HG02943 (cell line): ENCODE data around the gene ZKSCAN3.
"Not testable (repeated sequence)": the region's sequence is repeated elsewhere in the genome, so short reads cannot be mapped to it uniquely, and the experiment has no call there.

Experiments used
- ATAC-seq: cut with Tn5 transposase; IDR thresholded peaks from one replicate; pipeline ENCODE4 v1.9.1; 2021; ENCODE audit warnings: mild to moderate bottlenecking, low read depth, moderate library complexity; ENCODE audit not compliant: unreplicated experiment

ZKSCAN3 gene

GRCh38 chr6:28371280-28371679 lies 21.5 kb downstream of the ZKSCAN3 start:
- no peak for ATAC-seq

GRCh38 chr6:28371706-28372451 lies 22.1 kb downstream of the ZKSCAN3 start:
- ATAC-seq, result no peak

DNA sequence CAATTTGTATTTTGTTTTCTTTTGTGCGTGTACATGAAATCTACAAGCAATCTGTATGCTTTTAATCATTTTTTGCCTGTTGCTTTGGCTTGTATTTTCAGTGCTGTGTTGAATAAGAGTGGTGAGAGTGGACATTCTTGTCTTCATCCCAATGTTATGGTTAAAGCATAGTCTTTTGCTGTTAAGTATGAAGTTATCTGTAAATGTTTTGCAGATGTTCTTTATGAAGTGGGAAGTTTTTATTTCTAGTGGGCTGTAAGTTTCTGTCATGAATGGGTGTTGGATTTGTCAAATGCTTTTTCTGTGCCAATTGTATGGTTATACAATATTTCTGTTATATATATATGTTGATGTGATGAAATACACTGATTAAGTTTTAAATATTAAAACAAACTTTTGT lies 24.2 kb downstream of the ZKSCAN3 start:
- ATAC-seq, result no peak

DNA sequence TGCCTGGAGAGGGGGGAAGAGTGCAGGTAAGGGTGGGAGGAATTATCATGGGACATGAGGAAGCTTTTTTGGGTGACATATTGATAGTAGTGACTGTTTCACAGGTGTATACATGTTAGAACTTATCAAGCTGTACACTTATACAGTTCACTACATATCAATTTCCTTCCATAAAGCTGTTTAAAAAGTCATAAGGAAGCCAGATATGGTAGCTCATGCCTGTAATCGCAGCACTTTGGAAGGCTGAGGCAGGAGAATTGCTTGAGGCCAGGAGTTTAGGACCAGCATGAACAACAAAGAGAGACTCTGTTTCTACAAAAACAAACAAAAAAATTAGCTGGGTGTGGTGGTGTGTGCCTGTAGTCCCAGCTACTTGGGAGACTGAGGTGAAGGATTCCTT lies 28.1 kb downstream of the ZKSCAN3 start:
- no peak for ATAC-seq

DNA sequence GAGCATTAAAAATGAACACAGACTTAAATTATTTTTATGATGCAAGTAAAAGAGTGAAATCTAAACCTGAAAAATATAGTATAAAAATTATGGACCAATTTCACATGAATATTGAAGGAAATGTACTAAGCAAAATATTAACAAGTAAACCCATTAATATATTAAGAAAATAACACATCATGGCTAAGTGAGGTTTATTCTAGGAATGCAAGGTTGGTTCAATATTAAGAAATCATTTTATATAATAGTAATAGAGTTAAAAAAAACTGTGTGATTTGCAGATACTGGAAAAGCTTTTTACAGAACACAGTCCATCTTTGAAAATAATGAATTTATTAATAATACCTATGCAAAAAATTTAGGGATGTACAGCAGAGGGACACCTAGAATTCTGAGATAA lies 28.9 kb downstream of the ZKSCAN3 start:
- ATAC-seq, result no peak

DNA sequence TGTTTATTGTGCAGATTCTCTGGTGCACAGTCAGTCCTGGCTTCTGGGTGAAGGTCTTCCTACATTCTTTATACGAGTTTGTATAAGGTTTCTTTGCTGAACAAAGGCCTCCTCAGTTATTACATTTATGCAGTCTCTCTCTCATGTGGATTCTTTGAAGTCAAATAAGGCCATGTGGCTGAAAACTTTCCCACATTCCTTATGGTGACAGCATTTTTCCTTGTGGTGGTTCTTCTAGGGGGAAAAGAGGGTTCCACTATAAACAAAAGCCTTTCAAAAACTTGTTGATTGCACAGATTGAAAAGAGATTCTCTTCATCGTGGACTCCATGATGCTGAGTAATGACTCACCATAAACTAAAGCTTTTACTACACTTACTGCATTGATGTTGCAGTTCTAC lies 30.6 kb downstream of the ZKSCAN3 start:
- ATAC-seq, result no peak

DNA sequence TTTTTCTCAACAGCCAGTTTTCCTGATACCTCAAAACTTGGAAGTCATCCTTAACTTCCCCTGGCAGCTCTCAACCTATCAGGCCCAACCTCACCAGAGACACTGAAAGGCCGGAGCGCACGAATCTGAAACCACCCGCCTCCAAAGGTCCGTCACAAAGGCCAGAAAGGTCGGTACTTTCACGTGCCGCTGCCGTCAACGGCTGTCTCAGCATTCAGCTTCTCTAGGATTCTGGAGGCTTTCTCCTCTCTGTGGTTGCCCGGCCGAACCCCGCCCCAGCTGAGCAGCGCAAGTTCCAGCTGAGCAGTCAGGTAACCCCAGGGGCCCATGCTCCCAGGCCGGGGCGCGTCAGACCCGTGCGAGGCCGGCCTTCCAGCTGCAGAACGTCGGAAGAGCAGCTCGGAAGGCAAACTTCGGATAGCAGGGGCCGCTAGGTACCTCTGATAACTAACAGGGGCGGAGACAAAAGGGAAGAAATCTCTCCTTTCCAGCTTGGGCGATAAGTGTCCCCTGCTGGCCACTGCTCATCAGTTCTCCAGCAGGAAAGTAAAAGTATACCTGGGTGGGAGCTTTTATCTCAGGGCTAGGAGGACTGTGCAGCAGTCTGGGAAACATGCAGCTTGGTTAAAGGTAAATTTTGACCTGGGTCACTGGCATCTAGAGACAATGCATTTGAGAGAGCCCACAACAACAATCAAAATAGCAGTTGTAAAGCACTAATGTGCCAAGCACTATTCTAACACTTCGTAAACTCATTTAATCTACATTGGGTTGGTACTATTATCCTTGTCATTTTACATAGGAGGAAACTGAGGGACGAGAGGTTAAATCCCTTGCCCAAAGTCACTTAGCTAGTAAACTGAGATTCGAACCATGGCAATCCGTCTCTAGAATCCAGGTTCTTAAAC lies 33.7 kb downstream of the ZKSCAN3 start:
- ATAC-seq, result peak; percentile 83

DNA sequence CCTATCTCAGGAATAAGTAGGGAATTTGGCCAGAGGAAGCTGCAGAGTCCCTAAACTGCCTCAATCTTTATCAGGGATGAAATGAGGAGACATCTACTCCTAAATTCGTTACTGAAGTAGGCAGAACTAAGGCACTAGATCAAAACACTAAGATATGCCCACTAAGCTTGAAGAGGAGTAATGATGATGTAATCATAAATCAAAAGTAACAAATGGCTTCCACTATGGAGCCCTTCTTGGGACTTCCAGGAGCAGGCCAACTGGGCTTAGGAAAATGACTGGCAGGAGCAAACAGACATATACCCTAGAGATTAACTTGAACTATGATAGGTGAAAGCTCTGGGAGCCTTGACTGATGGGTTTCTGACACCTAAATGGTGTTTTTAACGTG lies 34.4 kb downstream of the ZKSCAN3 start:
- no peak for ATAC-seq

DNA sequence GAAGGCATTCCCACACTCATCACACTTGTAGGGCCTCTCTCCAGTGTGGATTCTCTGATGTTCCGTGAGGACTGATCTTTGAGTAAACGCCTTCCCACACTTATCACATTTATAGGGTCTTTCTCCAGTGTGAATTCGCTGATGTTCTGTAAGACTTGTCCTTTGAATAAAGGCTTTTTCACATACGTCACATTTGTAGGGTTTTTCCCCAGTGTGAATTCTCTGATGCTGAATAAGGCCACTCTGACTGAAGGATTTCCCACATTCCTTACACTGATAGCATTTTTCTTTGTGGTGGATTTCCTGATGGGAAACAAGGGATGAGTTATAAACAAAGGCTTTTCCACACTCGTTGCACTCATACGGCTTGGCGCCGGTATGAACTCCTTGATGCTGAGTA lies 40.9 kb downstream of the ZKSCAN3 start:
- ATAC-seq, result no peak

GRCh38 chr6:28393912-28394662 lies 44.3 kb downstream of the ZKSCAN3 start:
- no peak for ATAC-seq

GRCh38 chr6:28395918-28396317 lies 46.2 kb downstream of the ZKSCAN3 start:
- no peak for ATAC-seq

DNA sequence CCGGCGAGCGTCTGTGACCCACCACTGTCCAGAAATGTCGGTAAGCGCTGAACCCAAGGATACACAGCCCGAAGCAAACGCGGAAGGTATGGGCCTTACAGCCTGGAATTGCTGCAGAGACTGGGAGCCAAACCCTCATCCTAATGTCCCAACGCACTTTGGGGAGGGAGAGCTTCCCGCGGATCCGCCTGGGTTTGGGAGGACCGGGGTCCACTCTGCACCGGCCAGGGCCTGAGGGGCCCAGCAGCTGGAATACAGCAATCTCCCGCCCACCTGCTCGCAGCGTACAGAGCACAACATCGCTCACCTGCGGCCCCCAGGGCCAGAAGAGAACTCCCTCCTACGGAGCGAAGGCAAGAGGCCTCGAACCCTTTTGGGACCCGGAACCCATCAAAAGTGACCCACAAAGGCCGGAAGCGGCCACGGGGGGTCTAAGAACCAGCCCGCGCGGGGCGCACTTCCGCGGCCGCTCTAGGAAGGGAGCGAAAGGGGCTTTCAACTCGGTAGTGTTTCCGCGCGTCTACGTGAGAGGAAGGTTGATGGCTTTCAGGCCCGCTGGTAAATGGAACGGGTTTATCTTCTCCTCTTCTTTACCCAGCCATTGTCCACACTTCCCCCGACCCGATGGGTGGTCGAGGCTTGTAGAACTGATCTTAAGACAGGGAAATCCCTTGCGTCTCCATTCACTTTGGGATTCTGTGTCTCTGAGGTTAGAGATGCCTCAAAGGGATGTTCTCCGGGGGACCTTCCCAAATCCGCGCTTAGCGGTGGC lies 49.8 kb downstream of the ZKSCAN3 start, which contains the start of gene ZSCAN12:
TSS of gene ZSCAN12 (minus strand) at position 398 of the 772 bp plus-strand sequence. CDS start 1,342 bp downstream, outside the sequence.
- ATAC-seq, result peak; percentile 71

DNA sequence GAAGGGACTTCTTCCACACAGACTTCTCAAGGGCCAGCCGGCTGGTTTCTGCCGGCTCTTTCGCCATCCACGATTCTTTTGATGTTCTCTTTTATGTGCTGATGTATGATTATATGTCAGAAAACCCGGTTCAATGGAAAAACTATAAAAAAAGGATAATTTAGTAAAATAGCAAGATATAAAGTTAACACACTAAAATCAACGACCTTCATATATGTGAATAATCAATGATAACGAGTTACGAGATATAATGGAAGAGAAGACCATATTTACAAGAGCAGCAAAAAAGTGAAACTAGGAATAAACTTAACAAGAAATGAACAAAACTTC lies 50.3 kb downstream of the ZKSCAN3 start:
- ATAC-seq, result no peak

GRCh38 chr6:28401172-28401571 lies 51.4 kb downstream of the ZKSCAN3 start:
- no peak for ATAC-seq

DNA sequence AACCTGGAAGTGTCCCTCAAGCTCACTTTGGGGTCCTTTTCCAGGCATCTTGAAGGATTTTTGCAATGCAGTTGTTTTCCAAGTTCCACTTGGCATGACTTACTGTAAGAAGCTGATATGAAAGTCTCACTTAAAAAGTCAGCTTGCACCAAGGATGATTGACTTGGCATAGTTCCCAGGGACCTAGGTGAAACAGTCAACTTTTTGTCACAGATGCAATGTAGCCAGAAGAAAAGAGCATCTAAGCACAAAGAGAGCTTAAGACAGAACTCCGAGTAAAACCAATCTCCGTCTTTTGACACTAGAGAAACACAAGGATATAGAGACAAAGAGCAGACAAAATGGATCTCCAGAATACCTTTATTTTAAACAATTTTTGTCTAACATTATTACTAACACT lies 52.5 kb downstream of the ZKSCAN3 start:
- ATAC-seq, result no peak

DNA sequence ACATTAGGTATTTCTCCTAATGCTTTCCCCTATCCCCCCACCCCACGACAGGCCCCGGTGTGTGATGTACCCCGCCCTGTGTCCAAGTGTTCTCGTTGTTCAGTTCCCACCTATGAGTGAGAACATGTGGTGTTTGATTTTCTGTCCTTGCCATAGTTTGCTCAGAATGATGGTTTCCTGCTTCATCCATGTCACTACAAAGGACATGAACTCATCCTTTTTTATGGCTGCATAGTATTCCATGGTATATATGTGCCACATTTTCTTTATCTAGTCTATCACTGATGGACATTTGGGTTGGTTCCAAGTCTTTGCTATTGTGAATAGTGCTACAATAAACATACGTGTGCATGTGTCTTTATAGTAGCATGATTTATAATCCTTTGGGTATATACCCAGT lies 54.2 kb downstream of the ZKSCAN3 start:
- not testable (repeated sequence) for ATAC-seq

DNA sequence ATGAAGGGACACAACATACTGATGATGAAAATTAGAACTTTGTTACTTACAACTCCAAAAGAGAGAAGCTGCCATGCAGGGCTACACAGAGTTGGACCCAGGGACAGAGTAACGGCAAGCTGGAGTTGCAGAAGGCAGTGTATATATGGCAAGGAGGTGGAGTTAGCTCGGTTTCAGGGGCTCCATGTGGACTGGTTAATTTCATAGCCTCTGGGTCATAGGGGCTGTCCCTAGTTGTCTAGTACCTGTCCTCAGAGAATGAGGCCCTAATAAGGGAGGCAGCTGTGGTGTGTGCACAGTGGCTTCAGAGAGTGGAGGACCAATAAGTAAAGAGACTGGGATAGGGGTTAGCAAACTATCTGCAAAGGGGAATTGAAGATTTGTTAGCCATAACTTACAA lies 57.7 kb downstream of the ZKSCAN3 start:
- no peak for ATAC-seq

DNA sequence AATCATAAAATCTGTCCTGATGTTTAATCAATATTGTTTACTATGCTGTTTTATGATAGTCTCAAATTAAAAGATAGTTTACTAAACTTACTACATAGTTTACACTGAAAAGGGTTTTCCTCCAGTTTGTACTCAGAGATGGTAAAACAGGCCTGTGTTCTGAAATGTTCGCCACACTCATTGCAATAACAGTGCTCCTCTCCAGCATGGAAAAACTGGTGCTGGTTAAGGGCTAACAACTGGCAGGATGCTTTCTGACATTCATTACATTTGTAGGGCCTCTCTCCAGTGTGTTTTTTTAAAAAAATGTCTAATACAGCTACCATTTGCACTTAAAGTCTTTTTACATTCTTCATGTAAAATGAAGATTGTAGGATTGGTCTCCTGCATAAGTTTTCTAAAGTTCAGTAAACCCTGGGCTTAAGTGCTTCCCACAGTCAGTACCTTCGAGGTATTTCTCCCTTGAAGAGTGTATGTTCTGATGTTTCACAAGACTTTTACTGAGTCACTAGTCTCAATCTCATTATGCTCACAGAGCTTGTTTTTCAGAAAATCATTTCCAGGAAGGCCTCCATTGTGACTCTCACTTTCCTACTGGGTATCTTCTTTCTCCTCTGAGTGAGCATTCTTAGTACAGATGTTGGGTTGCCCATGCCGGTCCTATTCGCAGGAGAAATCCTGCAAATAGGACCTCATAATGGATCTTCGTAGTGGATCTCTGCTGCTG lies 58.5 kb downstream of the ZKSCAN3 start:
- no peak for ATAC-seq

DNA sequence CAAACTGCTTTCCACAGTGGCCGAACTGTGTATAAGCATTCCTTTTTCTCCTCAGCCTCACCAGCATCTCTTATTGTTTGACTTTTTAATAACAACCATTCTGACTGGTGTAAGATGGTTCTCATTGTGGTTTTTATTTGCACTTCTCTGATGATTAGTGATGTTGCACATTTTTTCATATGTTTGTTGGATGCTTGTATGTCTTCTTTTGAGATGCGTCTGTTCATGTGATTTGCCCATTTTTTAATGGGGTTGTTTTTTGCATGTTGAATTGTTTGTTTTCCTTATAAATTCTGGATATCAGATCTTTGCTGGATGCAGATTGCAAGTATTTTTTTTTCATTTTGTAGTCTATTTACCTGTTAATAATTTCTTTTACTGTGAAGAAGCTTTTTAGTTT lies 61.0 kb downstream of the ZKSCAN3 start:
- no peak for ATAC-seq

- ATAC-seq, result no peak
These were observed 63.9 kb downstream of the ZKSCAN3 start for GRCh38 chr6:28413681-28414080.
